NCI-H446 treated with DMSO at 0.1 percent for 48 hours (cell line): Measurements from ENCODE around the gene PTPRM.

Source experiments
- DNase-seq: peaks from one replicate; lab custom pipeline; 2025; lab: John Stamatoyannopoulos, UW

The PTPRM gene

GRCh38 chr18:7807936-7808453, 240.9 kb downstream of the PTPRM start:
- no peak for DNase-seq

GRCh38 chr18:7808992-7809391, 241.9 kb downstream of the PTPRM start:
- DNase-seq = no peak

GRCh38 chr18:7809455-7809854, 242.3 kb downstream of the PTPRM start:
- no peak for DNase-seq

GRCh38 chr18:7809978-7810377, 242.9 kb downstream of the PTPRM start:
- DNase-seq = no peak

- no peak for DNase-seq
Measured at GRCh38 chr18:7812431-7813063, 245.4 kb downstream of the PTPRM start.

- DNase-seq = no peak
Measured at GRCh38 chr18:7813131-7813530, 246.0 kb downstream of the PTPRM start.

- no peak for DNase-seq
Measured at GRCh38 chr18:7814754-7815315, 247.7 kb downstream of the PTPRM start.

- no peak for DNase-seq
Measured at GRCh38 chr18:7815787-7816186, 248.7 kb downstream of the PTPRM start.

- no peak for DNase-seq
Measured at GRCh38 chr18:7817575-7818230, 250.6 kb downstream of the PTPRM start.

GRCh38 chr18:7821784-7822183, 254.7 kb downstream of the PTPRM start:
- DNase-seq = no peak

GRCh38 chr18:7822435-7823331, 255.6 kb downstream of the PTPRM start:
- no peak for DNase-seq

- no peak for DNase-seq
Measured at GRCh38 chr18:7824970-7825369, 257.9 kb downstream of the PTPRM start.

GRCh38 chr18:7830468-7830867, 263.4 kb downstream of the PTPRM start:
- DNase-seq = no peak

- DNase-seq = no peak
Measured at GRCh38 chr18:7839548-7839947, 272.4 kb downstream of the PTPRM start.

GRCh38 chr18:7840411-7840810, 273.3 kb downstream of the PTPRM start:
- DNase-seq = no peak

GRCh38 chr18:7844017-7844416, 276.9 kb downstream of the PTPRM start:
- no peak for DNase-seq

GRCh38 chr18:7844418-7844817, 277.3 kb downstream of the PTPRM start:
- no peak for DNase-seq

GRCh38 chr18:7846335-7846734, 279.2 kb downstream of the PTPRM start:
- DNase-seq = no peak

GRCh38 chr18:7847357-7848053, 280.4 kb downstream of the PTPRM start:
- no peak for DNase-seq

GRCh38 chr18:7848054-7848412, 280.9 kb downstream of the PTPRM start:
- no peak for DNase-seq

- DNase-seq = no peak
Measured at GRCh38 chr18:7850446-7850845, 283.3 kb downstream of the PTPRM start.

- DNase-seq = no peak
Measured at GRCh38 chr18:7855028-7855427, 287.9 kb downstream of the PTPRM start.
